Stimulated activated CD8-positive, alpha-beta memory T cell treated with anti-CD3 and anti-CD28 coated beads, Interleukin-7, amount 100 ng/mL, for 24 hours (primary cell): Measurements from ENCODE around the gene MGMT.

Experiments used
- DNase-seq: peaks from one replicate; pipeline ENCODE4 v3.0.0-alpha.2; 2020; ENCODE audit warnings: low read depth

MGMT gene

GRCh38 chr10:129710510-129710847 lies 243.4 kb downstream of the MGMT start:
- no peak for DNase-seq

- DNase-seq, result no peak
Measured at GRCh38 chr10:129711291-129711690, 244.2 kb downstream of the MGMT start.

DNA sequence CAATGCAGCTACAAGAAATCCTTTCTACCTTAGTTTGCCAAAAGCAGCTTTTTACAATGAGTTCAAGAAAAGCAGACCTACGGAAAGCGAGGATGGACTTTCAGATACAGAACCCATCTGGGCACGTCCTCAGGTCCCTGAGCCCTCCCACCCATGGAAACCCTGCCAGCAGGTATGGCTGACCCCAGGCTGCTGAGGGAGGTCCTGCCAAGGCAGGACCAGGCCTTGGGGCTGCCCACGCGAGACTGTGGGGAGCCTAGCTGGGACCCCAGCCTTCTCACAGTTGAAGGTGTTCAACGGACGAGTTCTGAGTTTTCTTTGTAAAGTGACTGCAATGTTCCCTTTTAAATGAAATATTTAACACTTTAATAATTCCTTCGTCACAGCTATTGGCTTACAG lies 245.0 kb downstream of the MGMT start:
- no peak for DNase-seq

DNA sequence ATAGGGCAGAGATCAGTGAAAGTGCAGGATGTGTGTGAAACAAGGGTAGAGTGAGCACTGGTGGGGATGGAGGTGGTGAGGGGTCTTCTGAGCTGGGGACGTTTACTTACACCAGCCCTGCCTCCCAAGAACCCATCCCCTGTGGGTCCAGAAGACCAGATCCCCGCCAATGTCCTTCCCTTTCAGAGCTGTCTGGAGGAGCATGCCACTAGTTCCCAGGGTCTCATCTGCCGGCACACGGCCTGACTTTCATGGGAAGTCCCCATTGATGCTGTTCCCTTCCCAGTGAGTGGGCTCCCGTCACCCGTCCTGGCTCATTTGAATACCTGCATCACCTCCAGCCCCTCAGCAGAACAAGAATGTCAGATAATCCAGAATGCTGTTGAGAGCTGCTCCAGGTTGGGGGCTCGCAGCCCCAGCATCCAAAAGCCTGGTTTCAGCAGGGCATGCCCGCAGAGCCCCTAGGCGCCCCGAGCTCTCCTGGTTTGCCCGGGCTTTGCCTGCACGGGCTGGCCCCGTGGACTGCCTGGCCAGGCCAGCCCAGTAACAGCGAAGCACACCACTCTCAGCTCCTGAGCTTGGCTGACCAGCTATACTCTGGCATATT lies 246.7 kb downstream of the MGMT start:
- DNase-seq, result no peak

DNA sequence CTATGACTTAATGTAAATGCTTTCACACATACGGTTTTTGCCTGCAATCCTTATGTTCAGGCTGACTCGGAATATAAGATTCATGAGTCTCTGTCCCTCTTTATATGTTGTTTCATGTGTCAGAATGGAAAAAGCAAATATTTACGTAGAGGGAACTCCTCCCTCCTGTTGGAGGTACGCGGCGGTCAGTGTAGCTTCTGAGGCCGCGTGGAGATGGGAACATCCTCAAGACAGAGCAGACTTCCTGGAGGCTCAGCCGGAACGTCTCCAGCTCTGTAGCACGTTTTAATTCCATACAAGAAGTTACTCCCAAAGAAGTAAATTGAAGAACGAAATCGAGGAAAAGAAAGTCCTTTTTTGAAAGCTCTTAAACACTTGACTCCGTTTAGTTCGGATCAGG lies 248.8 kb downstream of the MGMT start:
- no peak for DNase-seq

GRCh38 chr10:129716211-129716681 lies 249.2 kb downstream of the MGMT start:
- DNase-seq, result no peak

DNA sequence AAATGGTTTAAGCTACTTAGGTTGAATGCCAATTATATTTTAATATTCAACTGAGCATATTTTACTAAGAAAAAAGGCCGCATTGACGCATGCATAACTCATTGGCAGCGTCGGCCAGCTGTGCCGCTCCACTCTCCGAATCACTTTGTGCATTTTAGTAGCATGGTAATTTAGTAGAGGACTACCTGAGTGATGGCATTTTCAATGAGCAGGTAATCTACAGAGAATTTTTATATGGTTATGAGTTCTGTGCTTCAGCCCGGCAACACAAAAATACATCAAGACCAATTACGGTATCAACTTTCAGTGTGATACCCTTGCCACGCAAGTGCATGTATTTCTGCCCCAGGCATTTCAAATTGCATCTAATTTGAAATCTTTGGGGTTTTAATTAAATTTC lies 249.8 kb downstream of the MGMT start:
- no peak for DNase-seq

GRCh38 chr10:129717816-129718547 lies 250.9 kb downstream of the MGMT start:
- DNase-seq, result no peak

DNA sequence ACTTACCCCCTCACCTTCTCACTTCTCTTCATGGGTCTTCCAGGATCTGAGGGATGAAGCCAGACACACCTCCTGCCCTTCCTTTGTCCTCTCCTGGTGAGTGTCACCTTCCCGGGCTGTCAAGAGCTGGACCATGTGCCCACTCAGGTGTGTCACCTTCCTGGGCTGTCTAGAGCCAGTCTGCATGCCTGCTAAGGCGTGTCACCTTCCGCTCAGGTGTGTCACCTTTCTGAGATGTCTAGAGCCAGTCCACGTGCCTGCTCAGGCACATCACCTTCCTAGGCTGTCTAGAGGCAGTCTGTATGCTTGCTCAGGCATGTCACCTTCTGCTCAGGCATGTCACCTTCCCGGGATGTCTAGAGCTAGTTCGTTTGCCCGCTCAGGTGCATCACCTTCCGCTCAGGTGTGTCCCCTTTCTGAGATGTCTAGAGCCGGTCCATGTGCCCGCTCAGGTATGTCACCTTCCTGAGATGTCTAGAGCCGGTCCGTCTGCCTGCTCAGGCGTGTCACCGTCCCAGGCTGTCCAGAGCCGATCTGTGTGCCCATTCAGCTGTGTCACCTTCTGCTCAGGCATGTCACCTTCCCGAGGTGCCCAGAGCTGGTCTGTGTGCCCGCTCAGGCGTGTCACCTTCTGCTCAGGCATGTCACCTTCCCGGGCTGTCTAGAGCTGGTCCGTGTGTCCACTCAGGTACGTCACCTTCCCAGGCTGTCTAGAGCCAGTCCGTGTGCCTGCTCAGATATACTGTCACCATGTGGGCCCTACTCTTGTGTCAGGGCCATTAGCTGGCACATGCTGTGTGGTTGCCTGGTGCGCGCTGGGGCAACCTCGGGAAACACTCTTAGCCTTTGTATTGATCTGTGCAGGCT lies 251.7 kb downstream of the MGMT start:
- no peak for DNase-seq

GRCh38 chr10:129719415-129719739 lies 252.3 kb downstream of the MGMT start:
- no peak for DNase-seq

- no peak for DNase-seq
Measured at GRCh38 chr10:129719889-129720590, 253.0 kb downstream of the MGMT start.

GRCh38 chr10:129725011-129725410 lies 258.0 kb downstream of the MGMT start:
- DNase-seq, result no peak

DNA sequence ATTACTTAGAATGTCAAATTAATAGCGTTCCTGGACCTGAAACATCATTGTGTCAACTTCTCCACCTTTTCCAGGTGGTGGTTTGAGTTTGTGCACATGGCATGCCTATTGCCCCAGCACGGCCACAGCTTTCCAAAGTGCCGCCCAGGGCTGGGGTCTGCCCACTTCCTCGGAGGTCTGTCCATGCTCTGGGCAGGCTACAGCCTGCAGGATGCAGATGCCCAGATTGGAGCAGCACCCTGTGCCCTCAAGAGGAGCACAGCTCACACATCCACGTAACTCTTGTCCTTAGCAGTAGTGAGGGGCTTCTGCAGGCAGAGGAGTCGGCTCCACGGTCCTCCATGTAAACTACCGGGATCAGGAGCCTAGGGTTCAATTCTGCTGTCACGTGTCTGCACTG lies 258.4 kb downstream of the MGMT start:
- no peak for DNase-seq

DNA sequence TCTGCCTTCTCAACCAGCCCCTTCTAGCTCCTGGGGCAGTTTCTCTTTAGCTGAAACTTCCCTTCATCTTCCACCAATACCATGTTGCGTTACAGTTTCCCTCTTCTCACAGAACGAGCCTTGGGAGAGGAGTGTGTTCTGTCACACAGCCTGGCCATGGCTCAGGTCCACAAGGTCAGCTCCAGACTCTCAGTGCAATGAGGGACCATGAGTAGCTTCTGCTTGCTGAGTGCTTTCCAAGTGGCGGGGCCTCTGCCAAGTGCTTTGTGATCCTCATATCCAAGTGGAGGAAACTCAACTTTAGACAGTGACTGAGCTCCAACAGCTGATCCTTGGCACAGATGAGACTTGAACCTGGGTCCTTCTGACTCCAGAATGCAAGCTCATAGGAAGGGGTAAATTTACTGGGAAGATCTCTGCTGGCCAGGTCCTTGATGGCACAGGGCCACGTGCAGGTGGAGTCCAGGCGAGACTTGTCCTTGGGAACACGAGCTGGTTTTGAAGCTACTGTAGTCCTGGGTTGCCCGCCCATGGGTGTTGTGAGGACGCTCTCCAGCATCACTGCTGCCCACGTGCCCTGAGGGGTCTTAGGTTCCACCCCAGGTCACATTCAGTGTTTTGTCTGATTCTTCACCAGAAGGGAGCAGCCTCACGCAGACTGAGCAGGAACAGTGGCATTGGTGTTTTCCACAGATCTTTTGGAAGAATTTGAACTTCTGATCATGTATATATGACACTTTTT lies 259.0 kb downstream of the MGMT start:
- no peak for DNase-seq

DNA sequence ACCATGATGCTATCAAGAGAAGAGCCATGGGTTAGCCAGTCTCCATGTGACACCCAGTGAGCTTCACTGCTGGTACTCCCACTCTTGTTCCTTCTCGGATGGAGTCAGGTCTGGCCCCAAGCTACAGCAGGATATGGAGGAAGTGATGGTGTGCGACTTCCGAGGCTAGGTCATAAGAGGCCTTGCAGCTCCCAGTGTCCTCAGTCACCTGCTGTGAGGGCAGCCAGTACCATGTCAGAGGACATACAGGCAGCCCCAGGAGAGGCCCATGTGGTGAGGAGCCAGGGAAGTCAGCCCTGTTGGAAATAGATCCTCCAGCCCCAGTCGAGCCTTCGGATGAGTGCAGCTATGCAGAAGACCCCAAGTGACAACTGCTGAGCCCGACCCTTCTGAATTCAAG lies 260.0 kb downstream of the MGMT start:
- DNase-seq, result no peak

DNA sequence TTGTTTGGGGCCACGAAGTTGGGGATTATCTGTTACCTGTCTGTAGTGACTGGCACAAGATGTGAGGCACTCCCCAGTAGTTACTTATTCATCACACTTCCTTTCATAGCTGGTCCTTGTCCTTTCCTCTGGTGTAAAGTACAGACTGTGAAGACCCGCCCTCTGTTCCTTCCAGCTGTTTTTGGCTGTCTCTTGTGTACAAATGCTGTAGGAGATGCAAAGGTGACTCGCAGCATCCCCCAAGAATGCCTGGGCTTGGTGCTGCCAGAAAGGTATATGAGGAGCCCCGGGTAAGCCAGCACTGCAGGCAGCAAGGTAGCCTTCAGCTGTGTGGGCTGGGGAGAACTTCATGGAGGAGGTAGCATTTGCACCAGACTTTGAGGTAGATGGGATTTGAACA lies 260.5 kb downstream of the MGMT start:
- DNase-seq, result no peak

- no peak for DNase-seq
Measured at GRCh38 chr10:129728246-129728820, 261.3 kb downstream of the MGMT start.

DNA sequence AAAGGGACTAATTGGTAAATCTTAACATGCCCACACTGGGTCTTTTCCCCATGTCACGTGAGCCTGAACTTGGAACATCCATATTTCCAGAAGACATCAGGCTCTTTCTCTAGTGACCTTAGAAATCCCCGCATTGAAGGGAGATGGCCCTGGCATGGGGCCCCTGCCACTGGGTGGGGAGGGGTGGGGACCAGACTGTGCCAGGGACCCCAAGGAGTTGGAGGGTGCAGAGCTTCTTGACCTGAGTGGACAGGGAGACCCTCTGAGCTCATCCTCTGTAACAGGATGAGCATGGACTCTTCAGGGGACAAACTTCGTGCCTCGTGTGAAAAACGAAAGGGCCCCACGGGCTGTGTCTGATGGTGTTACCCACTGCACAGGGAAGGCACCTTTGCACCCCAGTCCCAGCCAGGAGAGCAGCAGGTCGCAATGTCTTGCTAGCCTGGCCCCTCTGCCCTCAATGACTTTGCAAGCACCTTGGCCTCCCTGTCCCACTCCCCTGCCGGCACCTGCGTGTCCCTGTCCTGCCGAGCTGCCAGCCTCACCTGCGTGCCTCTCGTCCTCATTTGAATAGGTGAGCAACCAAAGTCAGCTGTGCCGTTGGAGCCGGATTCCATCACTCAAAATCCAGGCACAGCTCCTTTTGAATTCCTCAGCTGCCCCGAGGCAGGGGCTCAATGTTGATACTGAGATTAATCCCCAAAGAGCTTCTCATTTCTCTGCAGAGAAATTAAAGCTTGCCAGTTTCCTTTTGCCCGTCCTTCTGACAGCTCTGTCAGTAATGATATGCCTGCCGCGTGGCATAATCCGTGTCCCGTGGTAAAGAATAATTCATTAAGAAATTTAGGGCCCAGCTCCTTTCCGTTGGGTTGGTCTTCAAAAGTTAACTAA lies 262.1 kb downstream of the MGMT start:
- no peak for DNase-seq

GRCh38 chr10:129730272-129730992 lies 263.4 kb downstream of the MGMT start:
- DNase-seq, result no peak

DNA sequence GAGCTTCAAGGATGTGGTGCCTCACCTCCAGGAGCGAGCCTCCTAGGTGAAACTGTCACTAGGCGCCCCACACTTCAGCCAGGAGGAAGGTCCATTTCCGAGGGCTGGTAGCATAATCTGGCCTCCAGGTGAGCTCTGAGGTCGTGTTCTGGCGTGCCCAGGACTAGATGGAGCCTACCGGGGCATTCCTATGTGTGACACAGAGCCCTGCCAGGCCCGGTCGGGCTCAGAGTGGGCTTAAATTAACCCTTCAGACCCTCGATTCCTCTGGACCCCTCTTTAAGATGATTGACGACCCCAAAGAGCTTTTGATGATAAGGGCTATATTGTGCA lies 263.9 kb downstream of the MGMT start:
- no peak for DNase-seq
